Osteoblast (primary cell): ENCODE results near the gene TSPAN17. TPM values are rescaled to one million over a fixed set of nuclear protein-coding genes. Genes with fewer than 3 reads are reported as not detected.

Experiments used
- DNase-seq: peaks from one replicate; pipeline ENCODE4 v3.0.0; 2011; ENCODE audit warnings: low spot score, mixed read lengths; ENCODE audit not compliant: insufficient read length; ENCODE audit errors: missing footprints
- H2AFZ ChIP-seq: 2 replicates; pipeline ENCODE4 v1.6.0; 2011; ENCODE audit warnings: mild to moderate bottlenecking, low read length
- H3K27ac ChIP-seq: 2 replicates; pipeline ENCODE4 v1.5.1; 2011; ENCODE audit warnings: mild to moderate bottlenecking, low read depth, low read length, moderate library complexity
- H3K27me3 ChIP-seq: 2 replicates; pipeline ENCODE4 v1.6.0; 2012; ENCODE audit warnings: mild to moderate bottlenecking, control low read depth, inconsistent platforms, low read length, moderate library complexity; ENCODE audit not compliant: insufficient read depth
- H3K36me3 ChIP-seq: 2 replicates; pipeline ENCODE4 v1.5.1; 2011; ENCODE audit warnings: mild to moderate bottlenecking, low read length, control low read depth, moderate library complexity; ENCODE audit not compliant: insufficient read depth
- H3K4me1 ChIP-seq: 2 replicates; pipeline ENCODE4 v1.5.1; 2011; ENCODE audit warnings: mild to moderate bottlenecking, low read length, control low read depth, moderate library complexity; ENCODE audit not compliant: insufficient read depth
- H3K4me2 ChIP-seq: 2 replicates; pipeline ENCODE4 v1.6.0; 2011; ENCODE audit warnings: mild to moderate bottlenecking, low read length; ENCODE audit not compliant: insufficient read depth
- H3K4me3 ChIP-seq: fragments of 200-600 bp; sonication (generic); 3 replicates; pipeline ENCODE4 v1.5.1; 2012; ENCODE audit warnings: mild to moderate bottlenecking, low read length, inconsistent platforms; ENCODE audit not compliant: insufficient read depth
- H3K79me2 ChIP-seq: 2 replicates; pipeline ENCODE4 v1.6.0; 2012; ENCODE audit warnings: mild to moderate bottlenecking, low read length, control low read depth, inconsistent platforms; ENCODE audit not compliant: insufficient read depth
- H3K9me3 ChIP-seq: 2 replicates; pipeline ENCODE4 v1.5.1; 2011; ENCODE audit warnings: low read depth, low read length, control low read depth
- H4K20me1 ChIP-seq: 2 replicates; pipeline ENCODE4 v1.6.0; 2012; ENCODE audit warnings: mild to moderate bottlenecking, low read length, control low read depth; ENCODE audit not compliant: insufficient read depth
- CTCF ChIP-seq: IDR thresholded peaks from 2 replicates; pipeline ENCODE4 v1.5.1; 2011; ENCODE audit warnings: mild to moderate bottlenecking, low read depth, low read length, moderate library complexity; ENCODE audit errors: extremely low read depth
- total RNA-seq: library from RNA; depleted of rRNA; stranded (reverse); fragments of >200 nt; gene quantifications from 2 replicates; pipeline ENCODE4 v1.2.3, GENCODE V29; 2012

The TSPAN17 gene
- total RNA-seq, 1 donor, result 26.1 TPM

DNA sequence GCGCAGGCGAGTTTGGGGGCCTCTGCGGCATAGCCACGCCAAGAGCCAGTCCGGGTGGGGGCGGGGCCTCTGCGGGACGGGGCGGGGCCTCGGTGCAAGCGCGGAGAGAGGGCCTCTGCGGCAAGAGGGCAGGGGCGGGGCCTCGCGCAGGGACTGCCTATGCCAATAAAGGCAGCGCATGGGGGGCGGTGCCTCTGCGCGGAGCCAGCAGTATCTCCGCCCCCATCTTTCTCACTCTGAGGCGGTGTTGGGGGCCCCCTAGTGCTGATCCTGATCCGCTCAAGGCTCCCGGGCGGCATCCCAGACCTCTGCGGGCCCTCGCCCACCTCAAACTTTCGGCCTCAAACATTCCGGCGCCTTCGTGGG, 28.1 kb upstream of the TSPAN17 start:
- H3K9me3 ChIP-seq, result no peaks in the 10 kb centered on the region
- H3K79me2 ChIP-seq, result no peaks in the 10 kb centered on the region
- H2AFZ ChIP-seq, result peak overlapping the region; percentile 68
- peak; percentile 97 for DNase-seq
- no peak overlapping the region for H3K27ac ChIP-seq
- H3K27me3 ChIP-seq, result peaks cover 60% of the 10 kb centered on the region
- peak overlapping the region; percentile 40 for H3K4me3 ChIP-seq
- H3K4me1 ChIP-seq, result peaks cover 11% of the 10 kb centered on the region
- H3K4me2 ChIP-seq, result peak overlapping the region; percentile 53
- TF ChIP-seq CTCF, result peak; percentile 52
- H4K20me1 ChIP-seq, result no peaks in the 10 kb centered on the region
- no peaks in the 10 kb centered on the region for H3K36me3 ChIP-seq

GRCh38 chr5:176619569-176620332, 27.5 kb upstream of the TSPAN17 start:
- H3K36me3 ChIP-seq, result no peaks in the 10 kb centered on the region
- H2AFZ ChIP-seq, result no peak overlapping the region
- peak overlapping the region; percentile 53 for H3K4me2 ChIP-seq
- no peaks in the 10 kb centered on the region for H4K20me1 ChIP-seq
- no peaks in the 10 kb centered on the region for H3K9me3 ChIP-seq
- H3K79me2 ChIP-seq, result no peaks in the 10 kb centered on the region
- H3K27me3 ChIP-seq, result peaks cover 62% of the 10 kb centered on the region
- no peak overlapping the region for H3K27ac ChIP-seq
- H3K4me1 ChIP-seq, result peaks cover 6% of the 10 kb centered on the region
- no peak for TF ChIP-seq CTCF
- DNase-seq, result peak; percentile 80
- no peak overlapping the region for H3K4me3 ChIP-seq

GRCh38 chr5:176620333-176620981, 26.8 kb upstream of the TSPAN17 start:
- H4K20me1 ChIP-seq, result no peaks in the 10 kb centered on the region
- DNase-seq, result peak; percentile 88
- peaks cover 69% of the 10 kb centered on the region for H3K27me3 ChIP-seq
- no peaks in the 10 kb centered on the region for H3K79me2 ChIP-seq
- no peaks in the 10 kb centered on the region for H3K36me3 ChIP-seq
- H3K9me3 ChIP-seq, result no peaks in the 10 kb centered on the region
- no peak for TF ChIP-seq CTCF
- peak overlapping the region; percentile 51 for H3K4me2 ChIP-seq
- H3K4me3 ChIP-seq, result peak overlapping the region; percentile 43
- H3K4me1 ChIP-seq, result peaks cover under 1% of the 10 kb centered on the region
- H3K27ac ChIP-seq, result no peak overlapping the region
- H2AFZ ChIP-seq, result no peak overlapping the region

DNA sequence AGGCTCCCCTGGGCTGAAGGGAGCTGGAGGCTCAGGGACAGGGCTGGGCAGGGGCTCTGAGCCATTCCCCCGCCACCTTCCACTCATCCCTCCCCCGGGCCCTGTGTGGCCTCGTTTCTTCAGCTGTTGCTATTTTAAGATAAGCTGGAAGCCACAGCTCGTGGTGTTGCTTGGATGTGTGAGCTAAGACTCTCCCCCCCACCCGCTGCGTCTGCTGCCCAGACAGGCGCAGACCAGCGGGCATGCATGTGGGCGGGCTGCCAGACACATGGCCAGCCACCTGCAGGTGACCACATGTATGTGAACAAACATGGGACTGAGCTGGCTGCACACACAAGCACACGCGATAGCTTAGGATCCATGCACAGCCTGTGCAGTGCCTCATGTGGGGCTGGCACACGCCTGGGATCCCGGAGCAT, 25.6 kb upstream of the TSPAN17 start:
- no peak overlapping the region for H3K4me2 ChIP-seq
- peaks cover 70% of the 10 kb centered on the region for H3K27me3 ChIP-seq
- DNase-seq, result peak; percentile 88
- H3K36me3 ChIP-seq, result no peaks in the 10 kb centered on the region
- H3K27ac ChIP-seq, result no peak overlapping the region
- H4K20me1 ChIP-seq, result no peaks in the 10 kb centered on the region
- no peaks in the 10 kb centered on the region for H3K9me3 ChIP-seq
- TF ChIP-seq CTCF, result no peak
- H3K4me1 ChIP-seq, result no peaks in the 10 kb centered on the region
- no peaks in the 10 kb centered on the region for H3K79me2 ChIP-seq
- H3K4me3 ChIP-seq, result no peak overlapping the region
- H2AFZ ChIP-seq, result no peak overlapping the region
